WERI-Rb-1 (cell line): ENCODE data around the gene ODF2.

Source experiments
- DNase-seq: peaks from one replicate; pipeline ENCODE4 v3.0.0-alpha.2; 2020
- H3K27ac ChIP-seq: fragments of 250-450 bp; sonication (Bioruptor Pico); 2 replicates; pipeline ENCODE4 v1.5.1; 2020; ENCODE audit warnings: mild to moderate bottlenecking, moderate library complexity
- H3K27me3 ChIP-seq: fragments of 250-450 bp; sonication (Bioruptor Pico); 2 replicates; pipeline ENCODE4 v1.5.1; 2021; ENCODE audit warnings: mild to moderate bottlenecking, low read depth, moderate library complexity; ENCODE audit not compliant: insufficient read depth, severe bottlenecking
- H3K36me3 ChIP-seq: fragments of 250-450 bp; sonication (Bioruptor Pico); 2 replicates; pipeline ENCODE4 v1.5.1; 2020; ENCODE audit warnings: mild to moderate bottlenecking, moderate library complexity
- H3K4me3 ChIP-seq: 2 replicates; pipeline ENCODE4 v1.5.1; 2011; ENCODE audit warnings: low read depth, mild to moderate bottlenecking, control low read depth, low read length
- H3K9me3 ChIP-seq: fragments of 250-450 bp; sonication (Bioruptor Pico); 2 replicates; pipeline ENCODE4 v1.5.1; 2021; ENCODE audit warnings: mild to moderate bottlenecking, moderate library complexity; ENCODE audit not compliant: severe bottlenecking
- TF ChIP-seq, protein P1 (sequence below): IDR thresholded peaks from 2 replicates; pipeline ENCODE4 v1.5.1; 2011; ENCODE audit warnings: low read depth, mild to moderate bottlenecking, control low read depth, inconsistent platforms, low read length

The ODF2 gene

DNA sequence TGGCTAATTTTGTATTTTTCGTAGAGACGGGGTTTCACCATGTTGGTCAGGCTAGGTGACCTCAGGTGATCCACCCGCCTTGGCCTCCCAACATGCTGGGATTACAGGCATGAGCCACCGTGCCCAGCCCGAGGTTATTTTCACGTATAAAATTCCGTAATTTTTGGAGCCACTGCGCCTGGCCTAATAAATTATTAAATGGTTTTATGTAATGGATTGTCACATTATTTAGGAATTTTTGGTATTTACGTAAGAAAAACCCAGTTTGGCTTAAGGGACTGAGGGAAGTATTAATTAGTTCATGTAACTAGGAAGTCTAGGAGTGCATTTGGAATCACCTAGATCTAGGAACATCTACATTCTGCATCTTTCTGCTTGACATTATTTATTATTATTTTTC, 57.0 kb downstream of the ODF2 start:
- Histone ChIP-seq H3K27ac (no peak overlapping the region), H3K4me3 (no peak overlapping the region), H3K27me3 (no peaks in the 10 kb centered on the region), H3K36me3 (peaks cover 72% of the 10 kb centered on the region), H3K9me3 (no peaks in the 10 kb centered on the region)
- no peak for DNase-seq
- TF ChIP-seq, protein P1, sequence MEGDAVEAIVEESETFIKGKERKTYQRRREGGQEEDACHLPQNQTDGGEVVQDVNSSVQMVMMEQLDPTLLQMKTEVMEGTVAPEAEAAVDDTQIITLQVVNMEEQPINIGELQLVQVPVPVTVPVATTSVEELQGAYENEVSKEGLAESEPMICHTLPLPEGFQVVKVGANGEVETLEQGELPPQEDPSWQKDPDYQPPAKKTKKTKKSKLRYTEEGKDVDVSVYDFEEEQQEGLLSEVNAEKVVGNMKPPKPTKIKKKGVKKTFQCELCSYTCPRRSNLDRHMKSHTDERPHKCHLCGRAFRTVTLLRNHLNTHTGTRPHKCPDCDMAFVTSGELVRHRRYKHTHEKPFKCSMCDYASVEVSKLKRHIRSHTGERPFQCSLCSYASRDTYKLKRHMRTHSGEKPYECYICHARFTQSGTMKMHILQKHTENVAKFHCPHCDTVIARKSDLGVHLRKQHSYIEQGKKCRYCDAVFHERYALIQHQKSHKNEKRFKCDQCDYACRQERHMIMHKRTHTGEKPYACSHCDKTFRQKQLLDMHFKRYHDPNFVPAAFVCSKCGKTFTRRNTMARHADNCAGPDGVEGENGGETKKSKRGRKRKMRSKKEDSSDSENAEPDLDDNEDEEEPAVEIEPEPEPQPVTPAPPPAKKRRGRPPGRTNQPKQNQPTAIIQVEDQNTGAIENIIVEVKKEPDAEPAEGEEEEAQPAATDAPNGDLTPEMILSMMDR, result no peak

DNA sequence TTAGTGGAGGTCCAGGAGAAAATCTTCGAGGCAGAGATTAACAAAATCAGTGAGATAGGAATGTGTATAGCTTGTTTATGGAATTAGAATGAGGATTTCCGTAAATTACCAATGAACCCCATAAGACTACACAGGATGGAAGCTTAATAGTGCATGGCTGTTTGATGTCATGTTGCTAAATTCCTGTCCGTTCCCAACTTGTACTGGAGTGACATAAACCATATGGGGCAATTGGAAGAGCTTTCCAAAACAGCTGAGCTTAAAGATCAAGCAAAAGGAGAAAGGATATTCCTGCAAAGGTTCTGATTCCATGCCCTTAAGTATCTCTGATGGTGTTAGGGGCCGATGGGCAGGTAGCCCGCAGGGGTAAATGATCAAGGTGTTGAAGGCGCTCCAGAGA, 66.2 kb downstream of the ODF2 start:
- no peak for DNase-seq
- TF ChIP-seq, protein P1, result no peak
- peaks cover 41% of the 10 kb centered on the region for H3K36me3 ChIP-seq
- H3K9me3 ChIP-seq, result peaks cover 3% of the 10 kb centered on the region
- H3K4me3 ChIP-seq, result no peak overlapping the region
- no peak overlapping the region for H3K27ac ChIP-seq
- H3K27me3 ChIP-seq, result no peaks in the 10 kb centered on the region

DNA sequence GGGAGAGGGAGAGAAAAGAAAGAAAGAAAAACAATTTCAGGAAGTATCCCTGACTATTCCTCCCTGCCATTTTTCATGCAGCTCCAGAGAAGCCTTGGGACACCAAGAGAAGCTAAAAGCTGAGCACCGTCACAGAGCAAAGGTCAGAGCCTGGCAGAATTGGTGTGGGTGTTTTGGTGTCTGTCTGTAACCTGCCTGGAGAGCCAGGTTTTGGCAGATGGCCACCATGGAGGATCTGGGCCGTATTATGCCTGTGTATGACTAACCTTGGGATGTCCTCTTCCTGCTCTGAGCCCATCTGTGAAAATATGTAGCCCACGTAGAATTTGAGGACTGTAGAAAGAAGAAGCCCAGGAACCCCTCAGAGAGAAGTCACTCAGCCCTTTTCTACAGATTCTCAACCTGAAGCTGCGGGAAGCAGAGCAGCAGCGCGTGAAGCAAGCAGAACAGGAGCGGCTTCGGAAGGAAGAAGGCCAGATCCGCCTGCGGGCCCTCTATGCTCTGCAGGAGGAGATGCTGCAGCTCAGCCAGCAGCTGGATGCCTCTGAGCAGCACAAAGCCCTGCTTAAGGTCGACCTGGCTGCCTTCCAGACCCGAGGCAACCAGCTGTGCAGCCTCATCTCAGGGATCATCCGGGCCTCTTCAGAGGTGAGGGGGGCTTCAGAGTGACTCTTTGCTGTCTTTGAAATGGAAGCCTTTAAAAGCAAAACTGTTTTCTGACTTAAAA, 67.6 kb downstream of the ODF2 start:
- Histone ChIP-seq H3K27me3 (no peaks in the 10 kb centered on the region), H3K4me3 (no peak overlapping the region), H3K27ac (no peak overlapping the region), H3K36me3 (peaks cover 38% of the 10 kb centered on the region), H3K9me3 (peaks cover 3% of the 10 kb centered on the region)
- DNase-seq, result peak; percentile 64
- TF ChIP-seq, protein P1, result no peak

DNA sequence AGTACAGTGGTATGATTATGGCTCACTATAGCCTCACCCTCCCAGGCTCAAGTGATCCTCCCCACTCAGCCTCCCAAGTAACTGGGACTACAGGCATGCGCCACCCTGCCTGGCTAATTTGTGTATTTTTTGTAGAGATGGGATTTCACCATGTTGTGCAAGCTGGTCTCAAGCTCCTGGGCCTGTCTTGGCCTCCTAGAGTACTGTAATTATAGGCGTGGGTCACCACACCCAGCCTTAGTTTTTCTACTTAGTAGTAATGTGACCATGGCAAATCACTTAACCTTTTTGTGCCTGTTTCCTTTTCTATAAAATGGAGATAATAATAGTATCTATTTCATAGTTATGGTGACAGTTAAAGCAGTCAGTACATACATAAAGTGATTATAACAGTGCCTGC, 70.9 kb downstream of the ODF2 start:
- H3K4me3 ChIP-seq, result no peak overlapping the region
- H3K27ac ChIP-seq, result no peak overlapping the region
- H3K9me3 ChIP-seq, result no peaks in the 10 kb centered on the region
- peaks cover 67% of the 10 kb centered on the region for H3K36me3 ChIP-seq
- no peaks in the 10 kb centered on the region for H3K27me3 ChIP-seq
- TF ChIP-seq, protein P1, result no peak
- no peak for DNase-seq

DNA sequence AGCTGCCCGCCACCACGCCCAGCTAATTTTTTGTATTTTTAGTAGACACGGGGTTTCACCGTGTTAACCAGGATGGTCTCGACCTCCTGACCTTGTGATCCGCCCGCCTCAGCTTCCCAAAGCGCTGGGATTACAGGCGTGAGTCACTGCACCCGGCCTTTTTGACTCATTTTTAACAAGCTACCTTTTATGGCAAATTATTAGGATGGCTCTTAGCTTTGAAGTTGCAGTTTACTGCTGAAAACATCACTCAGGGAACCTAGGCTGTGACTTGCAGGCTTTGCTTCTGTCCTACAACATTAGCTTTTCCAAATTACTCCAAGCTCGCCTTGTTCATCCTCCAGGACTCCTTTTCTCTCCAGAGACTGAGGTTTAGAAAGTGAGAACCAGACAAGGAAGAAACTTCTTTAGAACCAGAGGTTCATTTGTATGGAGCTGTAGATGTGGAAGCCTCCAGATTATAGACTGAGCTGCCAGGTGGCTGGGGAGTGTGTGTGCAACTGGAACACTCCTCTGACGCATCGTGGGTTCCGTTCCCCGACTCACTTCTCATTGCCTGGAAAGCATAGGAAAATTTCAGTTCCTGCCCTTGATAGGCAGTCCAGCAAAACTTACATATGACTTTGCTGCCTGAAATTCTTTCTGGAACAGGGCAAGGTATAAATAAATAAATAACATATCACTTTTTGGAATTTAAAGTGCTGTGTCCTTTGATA, 72.8 kb downstream of the ODF2 start:
- Histone ChIP-seq H3K27me3 (no peaks in the 10 kb centered on the region), H3K9me3 (no peaks in the 10 kb centered on the region), H3K36me3 (peaks cover 76% of the 10 kb centered on the region), H3K27ac (no peak overlapping the region), H3K4me3 (no peak overlapping the region)
- no peak for DNase-seq
- TF ChIP-seq, protein P1, result no peak
